K562 (cell line): ENCODE measurements around the gene DDOST. TPM values are rescaled to one million over a fixed set of nuclear protein-coding genes. Genes with fewer than 3 reads are reported as not detected.

ENCODE experiments used
- ATAC-seq: fragments of 200-7000 bp; cut with Tn5 transposase; 3 replicates; pipeline ENCODE4 v1.9.1; 2020; ENCODE audit warnings: moderate library complexity
- BruUV-seq: library from RNA; stranded (reverse); fragments of 400-500 nt; replicated peaks from 2 replicates; lab custom pipeline; 2021; lab: Mats Ljungman, UMichigan
- CTCF ChIA-PET: fragments of 300-600 bp; formaldehyde crosslinking; extraction: SDS; loops from one replicate; lab custom pipeline; 2021; ENCODE audit warnings: low intra/inter-chr PET ratio; lab: Yijun Ruan, JAX
- POLR2A ChIA-PET: fragments of 300-600, 350-650 bp; sonication (Branson Sonifier 250); formaldehyde crosslinking; extraction: SDS; loops from one replicate; lab custom pipeline; 2021; ENCODE audit warnings: antibody characterized with exemption, inconsistent platforms; lab: Yijun Ruan, JAX
- DNase-seq, 4 experiments: peaks; one replicate each; pipeline versions ENCODE4 v3.0.0 to v3.0.0-alpha.2; 2011 to 2018; ENCODE audit warnings: low spot score in 3 of 4, mixed read lengths in 3 of 4; ENCODE audit errors: extremely low read depth in 1 of 4
- FAIRE-seq: peaks from 2 replicates; lab custom pipeline; 2011; peaks lifted over from hg19 to GRCh38; lab: Jason Lieb, UNC
- H2AFZ ChIP-seq: 2 replicates; pipeline ENCODE4 v1.6.0; 2011; ENCODE audit warnings: low read depth, low read length, control low read depth, inconsistent platforms
- H3K27ac ChIP-seq: fragments of 200-600 bp; 3 replicates; pipeline ENCODE4 v1.8.0; 2011; ENCODE audit warnings: low read depth, mild to moderate bottlenecking, control low read depth, inconsistent platforms, low read length, moderate library complexity, mixed read lengths; ENCODE audit errors: extremely low read depth
- H3K27me3 ChIP-seq, 2 experiments: fragments of 300-600 bp in 1 of 2; 2 replicates in 1 of 2; 3 replicates in 1 of 2; pipeline versions ENCODE4 v1.6.0 to v1.8.0; 2011; ENCODE audit warnings: inconsistent platforms in 2 of 2, low read length in 2 of 2, mild to moderate bottlenecking in 1 of 2, mixed read lengths in 1 of 2, moderate library complexity in 1 of 2; ENCODE audit not compliant: control insufficient read depth in 2 of 2, insufficient read depth in 2 of 2
- H3K36me3 ChIP-seq: fragments of 300-600 bp; 3 replicates; pipeline ENCODE4 v1.8.0; 2011; ENCODE audit warnings: mild to moderate bottlenecking, low read length, inconsistent platforms; ENCODE audit not compliant: control insufficient read depth, insufficient read depth
- H3K4me1 ChIP-seq, 2 experiments: fragments of 200-600 bp in 1 of 2; replicated peaks in 1 of 2; 2 replicates in 1 of 2; 3 replicates in 1 of 2; pipeline versions ENCODE4 v1.5.1 to v1.8.0; 2011; ENCODE audit warnings: inconsistent platforms in 2 of 2, low read length in 2 of 2, mild to moderate bottlenecking in 1 of 2, mixed read lengths in 1 of 2, moderate library complexity in 1 of 2; ENCODE audit not compliant: control insufficient read depth in 2 of 2, insufficient read depth in 2 of 2
- H3K4me2 ChIP-seq: 2 replicates; pipeline ENCODE4 v1.6.1; 2011; ENCODE audit warnings: low read length, control low read depth, inconsistent platforms, mixed read lengths; ENCODE audit not compliant: insufficient read depth
- H3K4me3 ChIP-seq: fragments of 200-600 bp; sonication (generic), shearing (Covaris generic); 2 replicates; pipeline ENCODE4 v1.5.1; 2016; ENCODE audit warnings: control low read depth, inconsistent platforms
- H3K79me2 ChIP-seq: fragments of 200-600 bp; 3 replicates; pipeline ENCODE4 v1.8.0; 2011; ENCODE audit warnings: low read length, inconsistent platforms; ENCODE audit not compliant: control insufficient read depth, insufficient read depth
- H3K9ac ChIP-seq, 2 experiments: 2 replicates each; pipeline versions ENCODE4 v1.6.0 to v1.6.1; 2011; ENCODE audit warnings: low read depth in 2 of 2, low read length in 2 of 2, control low read depth in 1 of 2, inconsistent platforms in 1 of 2, mild to moderate bottlenecking in 1 of 2, mixed read lengths in 1 of 2; ENCODE audit not compliant: insufficient read depth in 1 of 2
- H3K9me1 ChIP-seq: one replicate; pipeline ENCODE4 v1.6.0; 2011; ENCODE audit warnings: inconsistent platforms, mild to moderate bottlenecking, low read length, moderate library complexity; ENCODE audit not compliant: control insufficient read depth, insufficient read depth
- H3K9me3 ChIP-seq: replicated peaks from 2 replicates; pipeline ENCODE4 v1.5.1; 2011; ENCODE audit warnings: low read depth, low read length, inconsistent platforms; ENCODE audit not compliant: control insufficient read depth, insufficient read depth
- H4K20me1 ChIP-seq: replicated peaks from 2 replicates; pipeline ENCODE4 v1.6.1; 2011; ENCODE audit warnings: low read length, inconsistent platforms, mixed read lengths; ENCODE audit not compliant: control insufficient read depth, insufficient read depth
- CTCFL ChIP-seq: IDR thresholded peaks from 2 replicates; pipeline ENCODE4 v1.6.1; 2011; ENCODE audit warnings: borderline replicate concordance, low read depth, mild to moderate bottlenecking, moderate library complexity, low read length; ENCODE audit not compliant: insufficient read depth, poor library complexity, severe bottlenecking
- ESRRA ChIP-seq: fragments of 450-650 bp; IDR thresholded peaks from 2 replicates; pipeline ENCODE4 v1.6.1; 2014; ENCODE audit warnings: low read depth, mild to moderate bottlenecking, moderate library complexity, borderline replicate concordance
- NR3C1 ChIP-seq: sonication (generic); formaldehyde crosslinking; IDR thresholded peaks from 2 replicates; pipeline ENCODE4 v1.8.1; 2022; ENCODE audit warnings: missing genetic modification reagents
- POLR2H ChIP-seq: IDR thresholded peaks from 2 replicates; pipeline ENCODE4 v1.6.1; 2016; ENCODE audit warnings: missing genetic modification characterization, low read depth, mild to moderate bottlenecking, control low read depth, missing compliant biosample characterization, moderate library complexity
- PTBP1 ChIP-seq: fragments of 200-400 bp; formaldehyde crosslinking; IDR thresholded peaks from 2 replicates; pipeline ENCODE4 v1.6.1; 2017; ENCODE audit warnings: low read depth, low read length
- RB1 ChIP-seq: fragments of 450-650 bp; IDR thresholded peaks from 2 replicates; pipeline ENCODE4 v1.6.1; 2017; ENCODE audit warnings: low read depth, mild to moderate bottlenecking
- RBM25 ChIP-seq: fragments of 200-400 bp; formaldehyde crosslinking; IDR thresholded peaks from 2 replicates; pipeline ENCODE4 v1.6.1; 2018; ENCODE audit warnings: low read length, low read depth, moderate library complexity; ENCODE audit not compliant: severe bottlenecking
- SMARCE1 ChIP-seq: fragments of 450-650 bp; IDR thresholded peaks from 2 replicates; pipeline ENCODE4 v1.7.1; 2016; ENCODE audit warnings: mild to moderate bottlenecking
- SRSF7 ChIP-seq: fragments of 200-400 bp; formaldehyde crosslinking; optimal IDR thresholded peaks from 2 replicates; pipeline ENCODE3; 2017; ENCODE audit warnings: mild to moderate bottlenecking, low read depth, low read length
- TCF7 ChIP-seq: sonication (generic); IDR thresholded peaks from 2 replicates; pipeline ENCODE4 v1.6.1; 2016; ENCODE audit warnings: antibody characterized with exemption, borderline replicate concordance
- U2AF2 ChIP-seq: fragments of 200-400 bp; formaldehyde crosslinking; optimal IDR thresholded peaks from 2 replicates; pipeline ENCODE3; 2017; ENCODE audit warnings: low read depth, mild to moderate bottlenecking, low read length
- ZBTB5 ChIP-seq: fragments of 450-650 bp; IDR thresholded peaks from 2 replicates; pipeline ENCODE4 v1.6.1; 2017; ENCODE audit warnings: antibody characterized with exemption
- ZFX ChIP-seq: sonication (generic); formaldehyde crosslinking; IDR thresholded peaks from 2 replicates; pipeline ENCODE4 v1.8.0; 2022; ENCODE audit warnings: mild to moderate bottlenecking, missing genetic modification reagents, moderate library complexity
- WGBS: fragments of 100-300 bp; shearing (Covaris generic); methylation state at CpG from one replicate; pipeline ENCODE4 v1.1.6; 2016; ENCODE audit warnings: low coverage, mixed read lengths; ENCODE audit not compliant: insufficient coverage; ENCODE audit errors: missing lambda C conversion rate; 5-methylcytosine and 5-hydroxymethylcytosine counted together
- in situ Hi-C: fragments of 300-500 bp; cut with MboI; formaldehyde crosslinking; loops from 4 replicates; pipeline ENCODE4 v1.15.0; 2018; ENCODE audit warnings: inconsistent platforms, mixed read lengths
- intact Hi-C: fragments of 100-400 bp; cut with micrococcal nuclease; formaldehyde crosslinking; loops from 2 replicates; pipeline ENCODE4 v1.14.2; 2022
- polyA plus RNA-seq, 8 experiments: library from polyadenylated mRNA; depleted of rRNA in 4 of 8; stranded (reverse) in 5 of 8; unstranded in 3 of 8; fragments of >200 nt; fragmentation: Nextera tagmentation in 2 of 8; fragmentation: Illumina TruSeq in 1 of 8; extraction: Ambion mirVana in 2 of 8; extraction: Trizol in 1 of 8; gene quantifications; 2 replicates each; pipeline versions ENCODE4 v1.2.1 to v1.2.3, GENCODE V29; 2011 to 2014; ENCODE audit warnings: inconsistent platforms in 1 of 8, missing spikeins in 1 of 8
- total RNA-seq, 7 experiments: library from RNA; depleted of rRNA in 6 of 7; stranded (reverse); fragments of >200 nt in 6 of 7; fragmentation: Illumina TruSeq in 2 of 7; extraction: Trizol in 2 of 7; gene quantifications; 2 replicates each; pipeline versions ENCODE4 v1.2.1 to v1.2.3, GENCODE V29; 2011 to 2021; ENCODE audit warnings: low replicate concordance in 1 of 7
- TF ChIP-seq, protein P1 (sequence below): fragments of 250-450 bp; sonication (Bioruptor Pico); IDR thresholded peaks from 2 replicates; pipeline ENCODE4 v1.5.0; 2021; ENCODE audit warnings: mild to moderate bottlenecking, borderline replicate concordance

DDOST gene
- total and polyA plus RNA-seq, 9 of the 15 experiments (the other 6 are each of a cell fraction or from before 2014, with no cell fraction given) = 173 to 306 (median 222) TPM

DNA sequence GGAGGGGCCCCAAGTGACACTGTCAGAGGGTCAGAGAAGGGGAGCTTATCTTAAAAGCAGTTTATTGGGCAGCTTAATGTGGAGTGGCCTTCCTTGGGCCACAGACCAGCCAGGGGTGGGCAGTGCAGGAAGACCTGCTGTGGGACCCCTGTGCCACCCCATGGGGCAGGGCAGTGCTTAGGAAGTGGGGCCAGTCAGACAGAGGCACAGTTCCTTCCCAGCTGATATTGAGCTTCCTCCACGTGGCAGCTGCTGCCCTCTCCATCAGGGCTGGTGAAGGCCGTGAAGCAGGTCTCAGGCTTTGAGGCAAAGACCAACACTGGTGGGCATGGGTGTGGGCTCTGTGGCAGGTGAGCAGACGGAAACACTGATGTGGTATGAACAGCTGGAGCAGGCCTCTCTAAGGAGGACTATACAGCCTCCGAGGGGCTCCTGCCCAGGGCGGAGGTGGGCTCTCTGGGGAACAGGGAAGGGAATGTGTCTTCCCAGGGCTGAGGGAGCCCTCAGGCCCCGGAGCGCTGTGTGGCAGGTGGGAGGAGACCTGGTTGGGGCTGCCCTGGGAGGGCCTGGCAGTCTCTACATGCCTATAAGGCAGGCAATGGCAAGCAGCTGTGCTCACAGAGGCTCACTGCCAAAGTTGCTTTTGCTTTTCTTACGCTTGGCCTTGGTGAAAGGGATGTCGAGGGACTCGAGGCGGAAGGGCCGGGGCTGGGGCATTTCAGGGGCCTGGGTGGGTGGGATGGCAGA, 3.0 kb upstream of the DDOST start (continued):
- no peak for TF ChIP-seq POLR2H (tag)
- TF ChIP-seq SRSF7 = no peak
- TF ChIP-seq U2AF2 = no peak
- no peak for TF ChIP-seq PTBP1
- TF ChIP-seq RB1 = no peak
- TF ChIP-seq, protein P1, sequence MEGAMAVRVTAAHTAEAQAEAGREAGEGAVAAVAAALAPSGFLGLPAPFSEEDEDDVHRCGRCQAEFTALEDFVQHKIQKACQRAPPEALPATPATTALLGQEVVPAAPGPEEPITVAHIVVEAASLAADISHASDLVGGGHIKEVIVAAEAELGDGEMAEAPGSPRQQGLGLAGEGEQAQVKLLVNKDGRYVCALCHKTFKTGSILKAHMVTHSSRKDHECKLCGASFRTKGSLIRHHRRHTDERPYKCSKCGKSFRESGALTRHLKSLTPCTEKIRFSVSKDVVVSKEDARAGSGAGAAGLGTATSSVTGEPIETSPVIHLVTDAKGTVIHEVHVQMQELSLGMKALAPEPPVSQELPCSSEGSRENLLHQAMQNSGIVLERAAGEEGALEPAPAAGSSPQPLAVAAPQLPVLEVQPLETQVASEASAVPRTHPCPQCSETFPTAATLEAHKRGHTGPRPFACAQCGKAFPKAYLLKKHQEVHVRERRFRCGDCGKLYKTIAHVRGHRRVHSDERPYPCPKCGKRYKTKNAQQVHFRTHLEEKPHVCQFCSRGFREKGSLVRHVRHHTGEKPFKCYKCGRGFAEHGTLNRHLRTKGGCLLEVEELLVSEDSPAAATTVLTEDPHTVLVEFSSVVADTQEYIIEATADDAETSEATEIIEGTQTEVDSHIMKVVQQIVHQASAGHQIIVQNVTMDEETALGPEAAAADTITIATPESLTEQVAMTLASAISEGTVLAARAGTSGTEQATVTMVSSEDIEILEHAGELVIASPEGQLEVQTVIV (CRISPR knock-in tag) = no peak
- TF ChIP-seq TCF7 = no peak
- TF ChIP-seq, all 486 proteins: peak for 0

- no peak for ATAC-seq
- no peak for FAIRE-seq
- CTCF ChIA-PET = interaction anchor here (1.1 kb wide), 1 partner anchor 143 kb away, joined by 3 read pairs; no protein-coding TSS in a partner anchor
- BruUV-seq = no TSS peak
- POLR2A ChIA-PET = interaction anchor here (0.5 to 1.0 kb wide), 3 partner anchors 14 to 746 kb away, joined by 3 to 4 read pairs (median 3); no protein-coding TSS in a partner anchor
- Histone ChIP-seq H3K4me2 (no peak overlapping the region), H3K79me2 (peaks cover 34% of the 10 kb centered on the region), H3K27ac (no peak overlapping the region), H3K9me3 (no peaks in the 10 kb centered on the region), H3K27me3 (no peaks in the 10 kb centered on the region), H3K9ac (no peak overlapping the region; a peak in 1 of 4 replicates), H3K4me1 (peaks cover 15 to 26% of the 10 kb centered on the region in 2 experiments; a peak in 3 of 5 replicates), H4K20me1 (no peaks in the 10 kb centered on the region; the same call in 1 of the 2 replicates), H2AFZ (0 out of 2 replicates have a peak overlapping the region, but pooled peaks have one; percentile 29), H3K4me3 (no peak overlapping the region), H3K9me1 (no peaks in the 10 kb centered on the region), H3K36me3 (peaks cover 19% of the 10 kb centered on the region)
- in situ Hi-C loops (no loop called here), intact Hi-C loops (no loop called here)
- DNase-seq = peak in 1 of 4 experiments; percentile 41
- WGBS = 18% methylated on average over 1 of the region's 1 CpG
- TF ChIP-seq ZBTB5 (no peak), CTCFL (peak; percentile 72), RBM25 (peak; percentile 87), ESRRA (peak; percentile 84), SMARCE1 (no peak), ZFX (CRISPR knock-in tag) (no peak), NR3C1 (no peak)
These were observed 2.2 kb upstream of the DDOST start for GRCh38 chr1:20663365-20663764.
